Ecto neural progenitor cell (in vitro differentiated cells): ENCODE results near the gene OLFM3.

Experiments
- DNase-seq: peaks from one replicate; pipeline ENCODE4 v3.0.0-alpha.2; 2018; ENCODE audit warnings: low spot score

OLFM3 gene

DNA sequence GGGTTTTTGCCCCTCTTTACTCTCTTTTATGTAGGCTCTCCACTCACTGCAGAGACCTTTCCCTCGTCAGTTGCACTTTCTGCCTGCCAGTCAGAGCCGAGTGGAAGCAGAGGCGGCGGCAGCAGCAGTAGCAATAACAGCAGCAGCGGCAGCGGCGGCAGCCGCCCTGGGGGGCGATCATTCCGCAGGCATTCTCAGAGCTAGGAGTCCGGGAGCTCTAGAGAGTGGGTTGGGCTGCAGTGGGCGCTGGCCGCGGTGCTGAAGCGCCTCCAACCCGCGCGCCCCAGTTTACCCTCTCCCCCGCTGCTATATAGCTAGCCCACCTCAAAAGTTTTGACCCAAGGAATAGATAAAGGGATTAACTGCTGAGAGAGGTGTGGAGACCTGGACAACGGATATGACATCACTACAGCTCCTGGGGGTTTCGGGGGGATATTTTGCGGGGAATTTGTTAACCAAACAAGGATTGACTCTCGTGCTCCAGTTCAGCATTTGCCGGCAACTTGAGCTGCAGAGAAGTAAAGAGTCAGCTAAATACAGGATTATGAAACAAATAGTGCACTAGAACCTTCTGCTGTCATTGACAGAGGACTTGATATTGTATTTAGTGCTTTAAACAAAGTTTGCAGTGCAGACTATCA is at the start of gene OLFM3:
Gene OLFM3, minus strand, starts transcription at position 102 of the 641 bp plus-strand sequence.
- DNase-seq, result peak; percentile 93

DNA sequence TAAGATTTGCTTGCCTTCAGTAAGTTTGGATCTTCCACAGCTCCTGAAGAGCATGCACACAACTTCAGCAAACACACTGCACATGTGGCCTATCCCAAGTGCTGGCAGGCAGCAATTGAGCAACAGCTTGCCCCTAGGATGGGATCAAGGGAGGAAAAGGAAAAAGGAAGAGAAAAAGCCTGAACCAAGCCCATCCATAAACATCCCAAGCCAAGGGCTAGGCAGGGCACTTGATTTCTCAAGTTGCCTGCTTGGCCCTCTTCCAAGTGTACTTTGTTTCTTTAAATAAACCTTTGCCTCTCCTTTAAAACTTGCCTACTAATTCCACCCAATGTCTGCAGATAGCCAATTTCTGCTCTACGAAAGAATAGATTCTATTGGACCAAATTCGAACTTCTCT is 49.0 kb upstream of the OLFM3 start:
- no peak for DNase-seq

DNA sequence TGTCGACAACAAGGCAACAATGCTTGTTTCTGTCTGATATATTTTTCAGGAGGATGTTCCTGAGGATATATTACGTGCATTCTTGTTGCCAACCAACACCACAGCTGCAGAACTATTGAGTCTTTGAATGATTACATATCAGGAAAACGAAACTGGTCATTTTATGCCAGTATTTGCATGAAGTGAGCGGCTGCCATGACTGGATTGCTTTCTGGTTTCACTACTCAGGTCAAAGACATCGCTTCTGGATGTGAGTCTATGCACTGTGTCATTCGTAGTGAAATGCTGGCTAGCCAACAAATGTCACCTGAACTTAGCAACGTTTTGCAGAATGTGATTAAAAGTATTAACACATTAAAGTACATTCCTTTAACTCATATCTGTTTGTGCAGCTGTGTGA is 35.8 kb upstream of the OLFM3 start:
- no peak for DNase-seq

DNA sequence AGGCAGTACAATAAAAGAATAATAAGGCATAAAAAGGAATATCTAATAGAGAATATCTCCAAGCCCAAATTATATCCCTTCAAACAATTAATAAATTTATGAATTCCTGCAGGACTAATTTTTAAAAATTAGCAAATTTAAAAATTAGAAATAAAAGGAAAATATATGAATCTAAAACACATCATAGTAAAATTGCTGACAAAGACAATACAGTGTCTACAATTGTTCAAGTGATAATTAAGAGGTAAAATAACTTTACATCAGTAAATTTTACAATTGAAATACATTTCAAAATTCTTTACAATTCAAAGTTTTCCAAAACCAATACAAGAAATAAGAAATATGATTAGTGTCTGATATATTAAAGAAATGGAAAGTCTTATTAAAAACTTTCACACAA is 22.8 kb upstream of the OLFM3 start:
- DNase-seq, result no peak

DNA sequence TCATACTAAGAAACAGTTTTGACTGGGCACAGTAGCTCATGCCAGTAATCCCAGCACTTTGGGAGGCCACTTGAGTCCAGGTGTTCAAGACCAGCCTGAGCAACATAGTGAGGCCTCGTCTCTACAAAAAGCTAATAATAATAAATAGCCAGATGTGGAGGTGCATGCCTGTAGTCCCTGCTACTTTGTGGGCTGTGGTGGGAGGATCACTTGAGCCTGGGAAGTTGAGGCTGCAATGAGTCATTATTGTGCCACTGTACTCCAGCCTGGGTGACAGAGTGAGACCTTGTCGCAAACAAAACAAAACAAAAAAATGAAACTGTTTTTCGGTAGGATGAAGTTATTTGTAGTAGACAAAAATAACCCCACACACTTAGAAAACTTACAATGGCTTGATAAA is 19.0 kb upstream of the OLFM3 start:
- no peak for DNase-seq

DNA sequence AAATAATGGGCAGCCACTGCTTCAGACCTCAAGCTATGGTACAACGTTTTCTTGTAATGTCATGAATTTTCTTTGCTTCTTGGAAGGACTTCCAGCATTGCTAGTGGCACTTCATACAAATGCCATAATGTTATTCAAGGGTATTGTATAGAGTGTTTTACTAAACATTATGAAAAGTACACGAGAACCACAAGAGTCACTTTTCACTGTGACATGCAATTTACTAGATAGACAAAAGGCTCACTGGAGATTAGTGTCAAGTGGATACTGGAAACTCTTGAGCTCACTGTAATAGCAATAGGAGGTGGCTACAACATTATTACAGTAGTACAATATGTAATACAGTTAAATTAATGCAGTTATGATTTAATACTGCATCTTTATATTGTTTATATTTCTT is 5.3 kb upstream of the OLFM3 start:
- no peak for DNase-seq

DNA sequence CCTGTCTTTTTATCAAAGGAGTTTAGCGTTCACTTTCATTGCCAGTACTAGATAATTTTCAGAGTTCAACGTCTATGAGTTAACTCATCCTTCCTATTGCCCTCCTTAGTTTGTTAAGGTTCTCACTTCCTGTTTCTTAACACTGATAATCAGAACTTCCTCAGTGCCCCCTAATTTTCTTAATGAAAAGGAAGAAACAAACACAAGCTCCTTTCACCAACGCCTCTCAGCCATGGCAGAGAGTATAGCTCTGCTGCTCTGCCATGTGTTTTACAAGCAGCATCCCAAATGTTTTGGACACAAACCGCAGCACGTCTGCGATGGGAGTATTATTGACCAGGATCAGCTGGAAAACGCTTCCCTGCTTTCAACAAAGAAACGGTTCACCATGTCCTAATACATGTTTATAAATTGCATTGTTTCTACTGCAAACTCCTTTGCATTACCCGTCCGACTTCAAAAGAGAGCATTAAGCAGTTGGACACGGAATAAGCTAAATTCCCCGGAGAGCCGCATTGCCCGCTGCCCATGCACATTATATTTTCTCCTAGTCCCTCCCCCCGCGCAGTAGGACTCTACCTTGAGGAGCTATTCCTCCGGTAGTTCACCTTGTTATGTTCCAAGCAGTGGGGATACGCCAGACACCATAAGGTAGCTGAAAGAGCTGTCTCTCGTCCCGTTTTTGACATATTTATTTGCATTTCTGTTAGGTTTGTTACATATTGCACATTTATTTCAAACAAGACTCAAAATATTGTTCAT is 561 bp downstream of the OLFM3 start:
- peak; percentile 46 for DNase-seq

DNA sequence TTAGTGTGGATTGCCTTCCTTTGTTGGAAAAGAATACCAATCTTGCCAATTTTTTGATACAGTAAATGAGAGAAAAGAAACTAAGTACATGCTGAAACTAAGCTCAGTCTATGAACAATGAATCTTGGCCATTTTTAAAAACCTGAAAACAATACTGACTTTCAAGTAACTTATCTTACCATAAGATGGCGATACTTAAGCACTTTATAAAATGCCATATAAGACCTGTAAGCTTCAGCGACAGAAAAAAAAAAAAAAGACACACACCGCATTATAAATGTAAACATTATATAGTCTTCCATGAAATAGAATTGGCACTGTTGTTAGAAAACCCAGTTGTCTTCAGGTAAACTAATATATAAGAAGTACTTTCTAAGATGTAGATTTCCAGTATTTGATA is 3.0 kb downstream of the OLFM3 start:
- DNase-seq, result no peak

DNA sequence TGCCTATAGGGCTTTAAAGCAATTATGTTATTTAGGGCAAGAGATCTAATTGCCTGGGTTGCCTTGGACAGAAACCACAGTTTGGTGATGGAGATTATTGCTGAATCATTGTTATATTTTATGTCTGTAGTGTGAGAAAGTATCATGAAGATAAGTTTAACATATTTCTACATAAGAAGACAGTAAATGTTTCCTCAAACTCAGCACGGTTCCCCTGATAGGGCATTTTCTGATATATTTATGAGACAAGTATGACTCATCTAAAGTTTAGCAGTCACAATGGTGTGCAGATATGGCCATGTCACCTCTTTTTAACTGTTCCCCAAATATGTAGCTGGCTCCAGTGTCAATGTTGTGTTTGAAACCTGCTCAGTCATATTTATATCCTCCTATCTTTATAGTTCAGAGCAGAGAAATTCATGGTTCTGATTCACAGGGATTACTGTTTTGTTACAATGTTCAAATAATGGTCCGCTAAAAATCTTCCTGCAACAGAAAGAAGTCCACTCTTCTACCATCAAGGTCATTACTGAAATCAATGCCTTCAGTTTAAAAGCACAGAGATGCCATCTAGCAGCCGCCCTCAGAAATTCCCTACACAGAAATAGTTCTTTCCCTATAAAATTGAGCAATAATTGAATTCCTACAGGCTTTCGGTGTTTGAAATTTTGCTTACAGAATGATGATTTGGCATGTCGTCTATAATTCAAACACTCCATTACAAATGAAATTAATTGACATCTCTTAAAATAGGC is 3.7 kb downstream of the OLFM3 start:
- no peak for DNase-seq

DNA sequence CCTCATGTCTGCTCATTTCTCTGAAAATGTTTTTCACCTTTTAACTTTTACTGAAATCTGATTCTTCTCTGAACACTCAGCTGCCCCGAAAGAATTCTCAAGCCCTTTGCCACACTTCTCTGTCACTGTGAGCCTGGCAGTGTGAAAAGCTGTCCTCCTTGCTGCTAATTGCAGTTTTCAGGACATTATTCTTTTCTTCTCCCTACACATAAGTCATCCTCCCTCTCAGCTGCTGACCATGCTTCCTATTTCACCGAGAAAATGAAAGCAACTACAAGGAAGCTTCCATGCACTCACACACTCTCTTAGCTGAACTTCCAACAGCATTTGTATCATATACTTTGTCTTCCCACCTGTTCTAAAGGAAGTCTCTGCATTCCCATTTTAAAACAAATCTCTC is 15.8 kb downstream of the OLFM3 start:
- no peak for DNase-seq

DNA sequence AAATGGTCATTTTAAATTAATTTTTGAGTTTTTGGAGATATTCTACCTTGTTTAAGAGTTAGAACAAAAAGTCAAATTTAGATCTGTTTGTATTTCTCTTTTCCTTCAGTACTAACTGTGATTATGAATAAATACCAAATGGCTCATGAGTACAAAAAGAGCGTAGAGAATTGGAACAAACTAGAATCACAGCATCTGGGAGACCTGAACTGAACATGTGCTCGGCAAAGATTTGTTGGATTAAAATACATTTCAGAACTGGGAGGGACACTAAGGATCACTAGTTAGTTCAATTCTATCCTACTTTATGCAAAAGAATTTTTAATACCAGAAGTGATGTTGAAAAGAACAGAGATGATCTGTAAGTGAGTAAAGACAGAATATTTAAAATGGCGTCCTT is 19.5 kb downstream of the OLFM3 start:
- DNase-seq, result no peak

DNA sequence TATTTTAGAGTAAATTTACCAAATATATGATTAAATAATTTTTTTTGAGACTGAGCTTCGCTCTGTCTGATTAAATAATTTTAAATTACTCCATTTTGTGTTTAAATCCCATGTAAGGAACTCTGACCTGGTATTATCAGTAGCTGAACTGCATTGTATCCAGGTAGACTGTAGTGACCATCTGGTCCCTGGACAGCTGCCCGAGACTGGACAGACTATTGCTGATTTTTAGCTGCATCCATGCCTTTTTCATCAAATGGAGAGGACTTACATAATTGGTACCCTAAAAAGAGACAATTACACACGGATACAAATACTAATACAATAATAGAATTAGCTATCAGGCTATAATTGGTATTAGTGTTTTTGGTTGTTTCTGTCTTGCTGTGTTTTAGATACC is 20.6 kb downstream of the OLFM3 start:
- no peak for DNase-seq

DNA sequence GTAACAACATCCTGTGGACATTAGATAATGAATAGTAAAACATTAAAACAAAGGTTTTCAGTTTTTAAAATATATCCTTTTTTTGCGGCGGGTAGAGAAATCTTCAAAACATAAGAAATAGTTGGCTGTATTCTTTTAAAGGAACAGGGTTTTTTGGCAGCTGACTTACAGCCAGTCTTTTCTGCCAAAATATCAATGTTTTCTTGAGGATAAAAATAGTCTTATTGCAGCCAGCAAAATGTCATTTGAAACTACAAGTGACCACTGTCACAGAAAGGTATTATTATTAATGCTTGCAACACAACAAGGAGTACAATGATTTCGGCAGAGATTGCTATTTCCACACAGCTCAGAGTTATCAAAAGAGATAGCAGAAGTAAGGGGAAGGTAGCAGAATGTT is 21.4 kb downstream of the OLFM3 start:
- DNase-seq, result no peak

DNA sequence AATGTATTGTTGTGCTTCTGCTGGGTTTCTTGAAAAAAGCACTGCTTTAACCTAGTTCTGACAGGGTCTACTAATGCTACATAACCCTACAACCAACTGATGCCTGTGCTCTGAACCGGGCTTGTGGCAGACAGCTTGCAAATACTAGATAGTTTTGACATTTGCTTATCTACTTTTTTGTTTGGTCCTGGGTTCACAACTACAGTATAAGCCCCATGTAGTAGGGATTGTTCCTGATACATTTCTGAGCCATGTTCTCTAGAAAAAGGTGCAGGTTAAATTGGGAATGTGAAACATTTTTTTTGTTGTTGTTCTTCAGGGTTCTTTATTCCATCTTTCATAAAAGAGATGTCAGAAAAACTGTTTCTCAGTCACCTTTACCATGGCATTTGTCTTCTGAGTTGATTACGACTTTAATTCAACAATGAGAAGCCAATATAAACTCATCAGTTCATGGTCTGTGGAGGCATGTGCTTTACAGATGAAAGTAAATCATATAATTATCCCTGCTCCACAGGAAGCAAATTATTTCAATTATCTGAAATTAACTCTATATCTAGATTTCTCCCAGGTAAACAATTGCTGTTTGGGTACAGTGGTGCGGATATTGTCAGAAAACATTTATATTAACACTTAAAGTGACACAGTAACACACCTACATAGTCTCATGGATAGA is 22.0 kb downstream of the OLFM3 start:
- DNase-seq, result no peak

DNA sequence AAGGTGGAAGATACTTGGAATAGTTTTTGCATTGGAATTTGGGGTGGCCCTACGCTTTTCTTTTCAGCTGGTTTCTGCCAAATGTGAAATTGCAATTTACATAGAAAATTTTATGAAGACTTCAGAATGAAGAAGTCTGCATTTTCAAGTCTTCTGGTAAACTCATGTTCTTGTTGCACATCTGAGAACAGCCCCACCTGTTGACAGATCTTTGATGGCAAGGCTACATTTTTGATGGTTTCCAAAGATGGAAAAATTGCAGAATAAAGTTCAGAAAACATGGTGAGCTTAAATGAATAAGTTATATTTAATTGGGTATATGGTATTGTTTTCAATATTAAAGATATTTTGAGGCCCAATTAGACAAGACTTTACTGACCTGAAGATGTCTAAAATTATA is 25.4 kb downstream of the OLFM3 start:
- DNase-seq, result no peak

DNA sequence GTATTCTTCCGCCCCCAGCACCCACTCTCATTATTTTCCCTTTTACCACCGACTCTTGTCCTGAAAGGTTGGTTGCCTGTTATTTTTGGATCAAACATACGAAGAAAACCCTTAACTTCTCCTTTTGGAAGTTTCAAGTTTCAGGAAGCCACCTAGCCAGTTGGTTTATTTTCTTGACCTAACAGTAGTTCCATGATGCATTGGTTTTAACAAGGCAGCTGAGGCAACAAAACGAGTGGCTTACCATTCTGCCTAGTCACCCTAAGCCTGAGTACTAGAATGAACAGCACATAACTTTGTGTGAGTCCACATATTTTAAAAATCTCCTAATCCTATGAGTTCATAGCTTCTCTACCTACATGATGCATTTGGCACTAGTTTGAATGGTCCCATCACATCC is 28.9 kb downstream of the OLFM3 start:
- DNase-seq, result no peak

DNA sequence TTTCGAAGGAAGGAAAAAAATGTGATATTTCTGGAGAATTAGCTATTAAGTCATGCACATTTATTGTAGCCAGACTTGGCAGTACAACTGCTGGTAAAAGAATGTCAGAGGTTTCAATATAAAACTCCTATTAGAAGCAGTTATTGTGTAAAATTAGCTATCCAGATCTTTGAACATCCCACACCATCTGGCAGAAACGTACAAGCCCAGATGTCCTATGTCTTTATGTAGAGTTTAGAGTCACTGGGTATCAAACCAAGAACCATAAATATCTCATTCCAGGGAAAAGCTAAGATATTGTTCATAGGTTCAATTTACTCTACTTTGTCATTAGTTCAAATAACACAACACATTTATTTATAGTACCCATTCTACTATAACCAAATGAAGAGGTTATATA is 31.4 kb downstream of the OLFM3 start:
- DNase-seq, result no peak

DNA sequence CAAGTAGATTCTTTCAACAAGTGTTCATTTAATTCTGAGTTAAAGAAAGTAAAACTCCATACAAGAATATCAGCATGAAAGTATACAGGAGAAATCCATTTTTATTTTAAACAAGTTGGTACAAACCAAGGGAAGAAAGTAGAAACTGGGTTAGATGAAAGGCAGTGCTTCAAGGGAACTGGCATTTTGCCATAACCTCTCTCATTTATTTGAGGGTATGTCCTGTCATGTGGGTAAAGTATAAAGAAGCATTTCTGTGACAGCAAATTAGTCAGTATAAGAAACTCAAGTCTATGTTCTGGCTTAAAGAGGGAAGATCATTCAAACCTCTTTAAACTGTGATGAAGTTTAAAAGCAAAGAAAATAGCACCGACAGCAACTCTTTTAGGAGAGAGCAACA is 32.0 kb downstream of the OLFM3 start:
- DNase-seq, result no peak

DNA sequence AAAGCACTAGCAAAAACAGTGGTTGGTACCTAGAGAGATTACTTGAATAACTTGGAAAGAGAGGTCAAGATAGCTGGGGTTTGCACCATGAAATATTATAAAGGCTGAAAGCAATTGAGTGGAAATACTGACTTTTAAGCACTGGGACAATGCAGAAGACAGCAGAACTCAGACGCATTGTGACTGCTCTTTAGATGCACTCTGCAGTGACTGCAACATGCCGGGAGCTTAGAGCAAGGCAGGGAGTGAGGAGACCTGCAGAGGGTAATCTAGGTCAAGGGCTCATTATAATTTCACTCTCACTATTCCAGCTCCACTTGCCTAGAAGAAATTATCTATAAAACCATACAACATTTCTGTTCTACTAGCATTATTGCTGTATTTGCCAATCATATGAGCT is 36.6 kb downstream of the OLFM3 start:
- no peak for DNase-seq

DNA sequence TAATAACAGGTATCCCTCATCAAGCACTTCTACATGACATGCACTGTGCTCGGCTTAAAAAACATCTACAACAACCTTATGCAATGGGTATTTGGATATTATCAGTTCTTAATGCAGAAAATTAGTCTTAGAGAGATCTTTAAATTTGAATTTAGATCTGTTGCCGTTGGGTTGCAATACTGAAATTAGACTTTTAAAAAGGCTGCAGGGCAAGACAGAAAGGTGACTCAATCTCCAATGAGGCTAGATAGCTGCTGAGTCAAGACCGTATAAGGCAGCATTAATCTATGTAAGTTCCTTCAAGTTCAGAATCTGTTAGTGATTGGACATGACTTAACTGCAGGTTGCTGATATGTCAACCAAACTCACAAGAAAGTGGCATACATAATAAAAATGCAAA is 37.3 kb downstream of the OLFM3 start:
- no peak for DNase-seq

DNA sequence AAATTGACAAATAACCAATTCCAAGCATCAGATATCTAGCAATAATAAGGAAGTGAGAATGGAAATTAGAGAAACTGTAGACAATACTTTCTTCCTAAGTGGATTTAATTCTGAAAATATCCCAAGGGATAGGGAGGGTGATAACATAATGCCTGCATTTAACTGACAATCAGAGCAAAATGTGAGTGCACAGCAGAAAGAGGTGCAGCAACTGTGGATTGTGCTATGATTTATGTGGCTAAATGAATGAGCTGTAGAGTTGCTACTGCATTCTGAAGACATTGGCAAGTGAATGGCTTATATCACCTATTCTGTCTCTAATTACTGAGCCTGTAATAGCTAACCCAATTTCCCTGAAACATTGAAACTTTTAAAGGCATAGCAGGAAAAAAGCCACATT is 39.0 kb downstream of the OLFM3 start:
- DNase-seq, result no peak

DNA sequence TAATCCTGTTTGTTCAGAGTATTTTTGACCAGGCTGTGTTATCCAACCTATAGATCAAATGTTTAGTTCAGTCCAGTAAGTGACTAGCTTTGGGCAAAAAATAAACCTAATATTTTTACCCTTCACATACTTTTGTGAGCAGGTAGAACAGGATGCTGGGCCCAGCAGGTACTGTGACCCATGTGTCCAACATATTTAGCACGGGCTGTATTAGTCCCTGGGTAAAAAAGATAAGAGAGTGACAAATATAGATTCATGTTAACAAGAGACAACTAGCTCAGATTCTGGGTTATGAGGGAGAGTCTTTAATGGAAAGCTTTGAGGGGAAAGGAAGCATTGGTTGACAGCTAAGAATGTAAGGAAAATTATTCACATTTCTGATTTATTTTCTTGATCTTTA is 43.1 kb downstream of the OLFM3 start:
- DNase-seq, result no peak

DNA sequence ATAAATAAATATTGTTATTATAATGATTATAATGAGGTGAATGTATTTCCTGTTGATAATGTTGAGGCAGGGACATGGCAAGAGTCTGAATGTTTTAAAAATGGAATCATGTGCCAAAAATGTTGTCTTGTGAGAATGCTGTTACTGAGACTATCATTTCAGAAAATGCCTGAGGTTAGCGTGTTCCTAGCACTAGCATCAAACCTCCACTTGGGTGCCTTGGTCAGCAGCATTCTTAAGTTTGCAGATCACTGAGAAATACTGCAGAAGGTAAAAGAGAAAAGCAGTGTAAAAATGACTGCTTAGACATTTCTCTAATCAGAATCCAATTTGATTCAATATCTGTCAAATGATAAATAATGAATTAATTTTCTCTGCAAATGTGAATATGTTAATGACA is 50.8 kb downstream of the OLFM3 start:
- DNase-seq, result no peak
